Left renal pelvis (tissue), 4 donors: ENCODE results near the gene FOXR1. TPM values are rescaled to one million over a fixed set of nuclear protein-coding genes. Genes with fewer than 3 reads are reported as not detected.
"Not testable (repeated sequence)": the region's sequence is repeated elsewhere in the genome, so short reads cannot be mapped to it uniquely, and the experiment has no call there.

ENCODE experiments used
- DNase-seq, 4 donors: peaks; one replicate each; pipeline ENCODE4 v3.0.0-alpha.2; 2013; ENCODE audit warnings: low read depth in 4 of 4, low spot score in 3 of 4
- polyA plus RNA-seq, 4 donors: library from polyadenylated mRNA; unstranded; fragments of 120-200 nt; gene quantifications; one replicate each; pipeline ENCODE4 v1.2.1, GENCODE V29; 2013; ENCODE audit not compliant: insufficient read length in 4 of 4

The FOXR1 gene
- polyA plus RNA-seq, 4 donors = not detected

GRCh38 chr11:118991486-118992038 lies 20.0 kb downstream of the FOXR1 start:
- not testable (repeated sequence) for DNase-seq

- no peak for DNase-seq
Observed at GRCh38 chr11:118996926-118997626, 25.5 kb downstream of the FOXR1 start.

GRCh38 chr11:118997627-118998387 lies 26.2 kb downstream of the FOXR1 start, which contains the start of gene CENATAC:
CENATAC (plus strand) TSS chr11:118998138; CDS start chr11:118998198, 60 bp downstream.
- DNase-seq = peak; percentile 76 to 85 (median 81)

GRCh38 chr11:118998388-118998717 lies 26.8 kb downstream of the FOXR1 start:
- DNase-seq = no peak

GRCh38 chr11:118998822-118999221 lies 27.3 kb downstream of the FOXR1 start:
- no peak for DNase-seq

GRCh38 chr11:119000906-119001305 lies 29.3 kb downstream of the FOXR1 start:
- DNase-seq = no peak

- no peak for DNase-seq
Observed at GRCh38 chr11:119006656-119007055, 35.1 kb downstream of the FOXR1 start.

GRCh38 chr11:119011476-119012053 lies 40.0 kb downstream of the FOXR1 start:
- DNase-seq = no peak

GRCh38 chr11:119012629-119013170 lies 41.1 kb downstream of the FOXR1 start:
- no peak for DNase-seq

GRCh38 chr11:119014209-119014924 lies 42.8 kb downstream of the FOXR1 start:
- DNase-seq = no peak

- DNase-seq = no peak
Observed at GRCh38 chr11:119015054-119015611, 43.6 kb downstream of the FOXR1 start.

- no peak for DNase-seq
Observed at GRCh38 chr11:119016216-119017009, 44.9 kb downstream of the FOXR1 start.

GRCh38 chr11:119017377-119017776 lies 45.8 kb downstream of the FOXR1 start:
- not testable (repeated sequence) for DNase-seq

GRCh38 chr11:119018074-119018938 lies 46.7 kb downstream of the FOXR1 start, which contains the start of the genes RPS25 and TRAPPC4:
RPS25 (minus strand) TSS chr11:119018343; CDS start chr11:119018284, 59 bp downstream.
TRAPPC4 (plus strand) TSS chr11:119018766; CDS start chr11:119018796, 30 bp downstream.
- peak; percentile 93 to 95 (median 94) for DNase-seq

GRCh38 chr11:119019996-119020395 lies 48.4 kb downstream of the FOXR1 start:
- DNase-seq = no peak

GRCh38 chr11:119021631-119022030 lies 50.1 kb downstream of the FOXR1 start:
- no peak for DNase-seq

- DNase-seq = no peak
Observed at GRCh38 chr11:119023741-119024140, 52.2 kb downstream of the FOXR1 start.

- no peak for DNase-seq
Observed at GRCh38 chr11:119024430-119025098, 53.0 kb downstream of the FOXR1 start.
